Esophagus muscularis mucosa (tissue), 4 donors: ENCODE data around the gene OGFOD3. TPM values are rescaled to one million over a fixed set of nuclear protein-coding genes. Genes with fewer than 3 reads are reported as not detected.
A peak's percentile ranks its signal among the peaks of the same experiment; 100 is the strongest.

ENCODE experiments used
- DNase-seq: peaks from one replicate; pipeline ENCODE4 v3.0.0-alpha.2; 2017; ENCODE audit errors: extremely low spot score
- H3K27ac ChIP-seq, 4 donors: fragments of 200-600 bp; sonication (generic); replicated peaks in 1 of 4; 1 replicate in 3 of 4; 2 replicates in 1 of 4; pipeline ENCODE4 v1.5.1; 2016 to 2019; ENCODE audit warnings: mild to moderate bottlenecking in 1 of 4
- H3K27me3 ChIP-seq, 4 donors: fragments of 200-600 bp; sonication (generic); one replicate each; pipeline versions ENCODE4 v1.5.1 to v1.6.0; 2016 to 2019
- H3K36me3 ChIP-seq, 4 donors: fragments of 200-600 bp; sonication (generic); one replicate each; pipeline ENCODE4 v1.5.1; 2016 to 2019
- H3K4me1 ChIP-seq, 4 donors: fragments of 200-600 bp; sonication (generic); one replicate each; pipeline ENCODE4 v1.5.1; 2016 to 2019
- H3K4me3 ChIP-seq, 4 donors: fragments of 200-600 bp; sonication (generic); 1 replicate in 2 of 4; 2 replicates in 2 of 4; pipeline ENCODE4 v1.5.1; 2016 to 2019; ENCODE audit warnings: mild to moderate bottlenecking in 4 of 4, moderate library complexity in 1 of 4
- H3K9me3 ChIP-seq, 4 donors: fragments of 200-600 bp; sonication (generic); 1 replicate in 3 of 4; 2 replicates in 1 of 4; pipeline ENCODE4 v1.5.1; 2016 to 2019
- CTCF ChIP-seq, 3 experiments: fragments of 200-600 bp in 2 of 3; fragments of 450-650 bp in 1 of 3; sonication (generic) in 2 of 3; IDR thresholded peaks; one replicate each; pipeline ENCODE4 v1.5.1; 2017 to 2019; ENCODE audit warnings: antibody characterized with exemption in 3 of 3, mild to moderate bottlenecking in 2 of 3, moderate library complexity in 1 of 3
- EP300 ChIP-seq: sonication (generic); formaldehyde crosslinking; IDR thresholded peaks from one replicate; pipeline ENCODE4 v1.6.1; 2017; ENCODE audit warnings: antibody characterized with exemption
- POLR2A ChIP-seq: fragments of 450-650 bp; IDR thresholded peaks from one replicate; pipeline ENCODE4 v1.6.1; 2017; ENCODE audit warnings: antibody characterized with exemption, moderate library complexity, mild to moderate bottlenecking, low read depth
- POLR2AphosphoS5 ChIP-seq, 2 donors: sonication (generic); formaldehyde crosslinking; IDR thresholded peaks; one replicate each; pipeline ENCODE4 v1.6.1; 2017; ENCODE audit warnings: antibody characterized with exemption in 2 of 2
- WGBS: methylation state at CpG from one replicate; pipeline ENCODE4 v1.1.5; 2018; 5-methylcytosine and 5-hydroxymethylcytosine counted together
- intact Hi-C: fragments of 100-400 bp; cut with DNase I; formaldehyde crosslinking; loops from one replicate; pipeline ENCODE4 v1.15.1; 2023
- total RNA-seq, 4 donors: library from RNA; depleted of rRNA; stranded (reverse); fragments of >200 nt; gene quantifications; one replicate each; pipeline versions ENCODE4 v1.1.0 to v1.2.1, GENCODE V29; 2016

The OGFOD3 gene
- total RNA-seq, 4 donors from 2014 or later = 21.6 to 35.3 (median 28.5) TPM

- peaks cover 0 to 43% (median 5%) of the 10 kb centered on the region in 4 donors for H3K27me3 ChIP-seq
- H3K4me1 ChIP-seq = peaks cover 3 to 23% (median 19%) of the 10 kb centered on the region in 4 donors
- TF ChIP-seq CTCF (IDR thresholded peaks at IDR 0.05) (no peak), POLR2A (no peak), POLR2AphosphoS5 (IDR thresholded peaks at IDR 0.05) (no peak), EP300 (no peak)
- WGBS = 83% methylated on average over 7 of the region's 7 CpGs
- H3K4me3 ChIP-seq = no peak overlapping the region
- no peaks in the 10 kb centered on the region for H3K36me3 ChIP-seq
- H3K9me3 ChIP-seq = no peaks in the 10 kb centered on the region
- H3K27ac ChIP-seq = no peak overlapping the region
- intact Hi-C loops = loop anchor here (5.0 kb wide), 2 partner anchors 197 to 422 kb away; no protein-coding TSS in a partner anchor
- no peak for DNase-seq
Measured at GRCh38 chr17:82354804-82355308, 63.5 kb downstream of the OGFOD3 start.

GRCh38 chr17:82353484-82353883 is 64.9 kb downstream of the OGFOD3 start:
- Histone ChIP-seq H3K27ac (no peak overlapping the region), H3K36me3 (no peaks in the 10 kb centered on the region), H3K9me3 (no peaks in the 10 kb centered on the region), H3K27me3 (peaks cover 0 to 31% (median 0%) of the 10 kb centered on the region in 4 donors), H3K4me3 (no peak overlapping the region), H3K4me1 (peaks cover 6 to 23% (median 17%) of the 10 kb centered on the region in 4 donors)
- DNase-seq = no peak
- intact Hi-C loops = loop anchor here (2.0 to 5.0 kb wide), 3 partner anchors 61 to 424 kb away; no protein-coding TSS in a partner anchor
- WGBS = 90% methylated on average over 8 of the region's 8 CpGs
- no peak for TF ChIP-seq POLR2A
- no peak for TF ChIP-seq POLR2AphosphoS5 (IDR thresholded peaks at IDR 0.05)
- TF ChIP-seq CTCF (IDR thresholded peaks at IDR 0.05) = no peak
- TF ChIP-seq EP300 = no peak

- H3K4me3 ChIP-seq = no peak overlapping the region
Measured at GRCh38 chr17:82351713-82352488, 66.5 kb downstream of the OGFOD3 start.

GRCh38 chr17:82351254-82351712 is 67.1 kb downstream of the OGFOD3 start:
- no peaks in the 10 kb centered on the region for H3K36me3 ChIP-seq
- DNase-seq = no peak
- no peak overlapping the region for H3K4me3 ChIP-seq
- intact Hi-C loops = loop anchor here (5.0 kb wide), 2 partner anchors 201 to 426 kb away; no protein-coding TSS in a partner anchor
- H3K27ac ChIP-seq = no peak overlapping the region
- WGBS = 62% methylated on average over 21 of the region's 21 CpGs
- TF ChIP-seq POLR2AphosphoS5 (IDR thresholded peaks at IDR 0.05) (no peak), EP300 (no peak), CTCF (IDR thresholded peaks at IDR 0.05) (no peak), POLR2A (no peak)
- peaks cover 0 to 23% (median 0%) of the 10 kb centered on the region in 4 donors for H3K27me3 ChIP-seq
- no peaks in the 10 kb centered on the region for H3K9me3 ChIP-seq
- H3K4me1 ChIP-seq = peaks cover 6 to 19% (median 15%) of the 10 kb centered on the region in 4 donors

More at GRCh38 chr17:82351713-82352488, 66.5 kb downstream of the OGFOD3 start:
- no peaks in the 10 kb centered on the region for H3K9me3 ChIP-seq
- peak; percentile 96 for DNase-seq
- intact Hi-C loops = loop anchor here (2.0 to 5.0 kb wide), 3 partner anchors 63 to 425 kb away; no protein-coding TSS in a partner anchor
- TF ChIP-seq POLR2AphosphoS5 (IDR thresholded peaks at IDR 0.05) (peak in 1 of 2 donors; percentile 60), CTCF (IDR thresholded peaks at IDR 0.05) (peak; percentile 91 to 95 (median 94)), POLR2A (no peak), EP300 (no peak)
- peaks cover 0 to 27% (median 0%) of the 10 kb centered on the region in 4 donors for H3K27me3 ChIP-seq
- peaks cover 6 to 23% (median 17%) of the 10 kb centered on the region in 4 donors for H3K4me1 ChIP-seq
- no peak overlapping the region for H3K27ac ChIP-seq
- 54% methylated on average over 15 of the region's 26 CpGs for WGBS
- no peaks in the 10 kb centered on the region for H3K36me3 ChIP-seq
